DMS114 treated with DMSO at 0.1 percent for 48 hours (cell line): ENCODE results near the gene SDF2L1.
A peak's percentile ranks its signal among the peaks of the same experiment; 100 is the strongest.

Source experiments
- DNase-seq: peaks from one replicate; lab custom pipeline; 2025; ENCODE audit not compliant: unreplicated experiment; lab: John Stamatoyannopoulos, UW

SDF2L1 gene

GRCh38 chr22:21622011-21622918, 19.8 kb upstream of the SDF2L1 start:
- DNase-seq: no peak

DNA sequence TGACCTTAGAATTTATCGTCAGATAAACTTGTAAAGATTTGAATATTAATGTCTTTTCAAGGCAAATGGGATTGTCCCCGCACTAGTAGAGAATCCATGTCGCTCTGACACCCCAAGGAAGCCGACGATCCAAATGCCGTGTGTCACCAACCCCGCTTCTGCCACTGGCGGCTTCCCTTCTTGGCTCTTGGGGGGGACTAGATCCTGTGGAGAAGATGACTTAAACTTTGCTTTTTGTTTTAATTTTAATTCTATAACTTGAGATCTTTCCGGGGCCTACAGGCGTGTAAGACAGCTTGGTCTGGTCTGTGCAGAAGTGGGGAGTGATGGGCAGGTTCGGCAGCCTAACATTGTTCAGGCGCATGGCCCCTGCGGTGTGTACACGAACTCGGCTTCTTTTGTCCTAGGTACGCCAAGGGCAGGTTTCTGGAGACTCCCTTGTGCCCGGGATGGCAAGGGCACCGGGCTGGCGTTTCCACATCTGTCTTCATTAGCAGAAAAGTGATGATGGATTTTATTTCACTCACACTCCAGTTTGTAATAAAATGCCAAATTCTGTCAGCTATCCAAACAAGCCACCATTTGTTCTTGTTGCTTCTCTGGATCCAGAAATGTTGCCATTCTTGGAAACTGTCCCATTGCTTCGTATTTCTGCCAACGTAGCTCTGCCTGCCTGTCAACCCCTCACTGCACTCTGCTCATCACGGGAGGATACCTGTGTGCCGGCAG, 19.0 kb upstream of the SDF2L1 start:
- no peak for DNase-seq

DNA sequence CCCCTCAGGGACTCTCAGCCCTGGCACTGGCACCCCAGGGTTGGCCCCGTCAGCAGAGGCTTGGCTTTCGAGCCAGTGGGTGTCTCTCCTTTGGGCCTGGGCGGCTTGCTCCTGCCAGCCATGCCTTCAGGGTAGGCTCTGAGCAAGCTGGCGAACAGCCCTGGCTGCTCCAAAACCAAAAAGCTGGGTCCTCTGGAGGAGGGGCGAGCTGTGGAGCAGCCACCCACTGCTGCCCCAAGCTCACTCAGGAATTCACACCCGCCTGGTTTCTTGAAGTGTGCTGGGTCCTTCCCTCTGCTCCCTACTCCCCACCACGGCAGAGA, 18.5 kb upstream of the SDF2L1 start:
- DNase-seq: no peak

DNA sequence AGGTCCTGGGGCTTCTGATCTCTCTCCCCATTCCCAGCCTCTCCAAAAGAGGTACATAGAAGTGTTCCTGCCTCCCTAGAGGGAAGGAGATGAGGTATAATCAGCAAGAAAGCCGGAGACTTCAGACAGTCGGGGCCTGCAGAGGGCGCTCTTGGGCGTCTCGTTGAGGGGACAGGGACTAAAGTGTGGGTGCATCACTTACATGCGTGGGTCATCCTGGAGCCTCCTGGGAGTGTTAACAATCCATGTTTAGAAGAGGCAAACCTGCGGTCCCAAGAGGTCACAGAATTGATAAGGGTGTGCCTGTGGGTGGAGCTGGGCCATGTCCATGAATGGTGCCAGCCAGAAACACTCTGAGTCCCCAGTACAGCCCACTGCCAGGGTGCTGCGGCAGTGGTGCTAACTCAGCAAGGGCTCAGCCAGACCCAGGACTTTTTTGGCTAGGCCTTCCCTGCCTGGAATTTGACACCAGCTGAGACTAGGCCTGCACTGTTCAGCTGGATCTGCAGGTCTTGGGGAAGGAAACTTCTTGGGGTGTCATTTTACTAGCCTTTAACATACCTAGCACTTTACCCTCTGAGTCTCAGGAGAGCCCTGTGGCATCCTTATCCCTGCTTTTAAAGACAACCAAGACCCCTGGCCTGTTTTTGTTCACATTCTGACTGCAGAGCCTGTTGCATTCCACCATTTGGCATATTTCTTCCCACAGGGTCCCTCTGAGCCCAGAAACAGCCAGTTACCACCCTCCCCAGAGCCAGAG, 17.8 kb upstream of the SDF2L1 start:
- DNase-seq: no peak

GRCh38 chr22:21624880-21625791, 17.0 kb upstream of the SDF2L1 start:
- no peak for DNase-seq

- DNase-seq: no peak
These were observed 15.9 kb upstream of the SDF2L1 start for GRCh38 chr22:21626073-21626734.

DNA sequence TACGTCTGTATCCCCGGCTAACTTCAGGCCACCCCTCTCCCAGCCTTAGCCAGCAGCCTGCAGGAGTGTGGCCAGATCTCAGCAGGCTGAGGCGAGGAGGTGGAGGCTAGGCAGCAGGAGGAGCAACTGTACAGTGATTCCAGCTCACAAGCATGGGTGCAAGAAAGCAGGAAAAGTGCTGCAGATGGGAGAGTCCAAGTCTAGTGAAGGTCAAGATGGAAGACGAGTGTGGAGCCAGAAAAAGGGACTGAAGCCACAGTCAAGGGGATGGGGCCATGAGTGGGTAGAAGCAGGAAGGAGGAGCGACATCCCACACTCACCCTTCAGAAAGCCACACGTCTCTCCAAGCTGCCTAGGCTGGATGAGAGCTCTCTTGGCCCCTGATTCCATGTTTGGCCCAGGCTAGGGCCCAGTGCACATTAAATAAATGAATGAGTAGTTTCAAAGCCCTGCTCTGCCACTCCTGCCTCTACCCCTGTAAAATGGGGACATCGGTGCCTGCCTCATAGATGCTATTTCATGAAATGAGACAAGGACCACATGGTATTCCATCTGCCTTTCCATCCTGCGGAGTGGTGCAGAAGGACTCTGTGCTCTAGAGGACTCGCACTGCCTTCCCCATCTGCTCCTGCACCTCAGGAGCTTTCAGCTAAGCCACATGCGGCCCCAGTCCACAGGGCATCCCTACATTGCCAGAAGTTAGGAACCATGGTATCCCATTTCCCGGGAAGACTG, 15.2 kb upstream of the SDF2L1 start:
- DNase-seq: no peak

DNA sequence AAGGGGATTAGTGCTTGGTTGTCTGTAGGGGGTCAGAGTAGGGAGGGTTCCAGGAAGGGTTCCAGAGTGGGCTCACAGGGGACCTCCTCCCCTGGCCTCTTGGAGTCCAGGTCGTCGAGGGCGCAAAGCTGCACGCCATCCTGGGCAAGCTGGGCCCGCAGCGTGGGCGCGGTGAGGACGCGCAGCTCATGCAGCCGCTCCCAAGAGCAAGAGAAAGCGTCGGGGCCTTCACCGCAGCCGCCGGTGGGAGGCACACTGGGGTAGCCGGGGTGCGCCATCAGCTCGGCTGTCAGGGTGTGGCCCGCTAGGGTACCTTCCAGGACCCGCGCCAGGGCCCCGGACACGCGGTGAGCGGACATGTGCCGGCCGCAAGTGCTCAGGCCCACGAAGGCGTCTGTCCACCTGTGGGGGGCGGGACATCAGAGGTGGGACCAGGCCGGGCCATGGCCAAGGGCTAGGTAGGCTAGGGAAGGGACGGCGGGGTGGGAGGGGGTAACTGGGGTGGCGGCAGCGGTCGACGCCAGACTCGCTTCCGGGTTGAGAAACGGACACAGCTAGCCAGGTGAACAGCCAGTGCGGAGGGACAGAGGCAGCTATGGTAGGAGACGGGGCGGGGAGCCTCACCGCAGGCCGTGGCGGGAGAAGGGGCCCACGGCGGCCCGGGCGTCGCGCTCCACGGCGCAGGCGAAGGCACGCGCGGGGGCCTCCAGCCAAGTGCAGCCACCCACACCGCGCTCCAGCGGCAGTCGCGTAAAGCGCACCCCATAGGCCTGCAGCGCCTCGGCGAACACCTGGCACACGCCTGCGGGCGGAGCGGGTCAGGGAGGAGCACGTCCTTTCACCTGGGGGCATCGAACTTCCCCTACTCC, 13.5 kb upstream of the SDF2L1 start:
- DNase-seq: no peak

- peak; percentile 79 for DNase-seq
These were observed 12.6 kb upstream of the SDF2L1 start, which contains the start of gene YDJC for GRCh38 chr22:21629255-21630149. YDJC (minus strand) TSS chr22:21630022; CDS start chr22:21630014, 8 bp downstream.

- DNase-seq: no peak
These were observed 11.1 kb upstream of the SDF2L1 start for GRCh38 chr22:21631025-21631424.

DNA sequence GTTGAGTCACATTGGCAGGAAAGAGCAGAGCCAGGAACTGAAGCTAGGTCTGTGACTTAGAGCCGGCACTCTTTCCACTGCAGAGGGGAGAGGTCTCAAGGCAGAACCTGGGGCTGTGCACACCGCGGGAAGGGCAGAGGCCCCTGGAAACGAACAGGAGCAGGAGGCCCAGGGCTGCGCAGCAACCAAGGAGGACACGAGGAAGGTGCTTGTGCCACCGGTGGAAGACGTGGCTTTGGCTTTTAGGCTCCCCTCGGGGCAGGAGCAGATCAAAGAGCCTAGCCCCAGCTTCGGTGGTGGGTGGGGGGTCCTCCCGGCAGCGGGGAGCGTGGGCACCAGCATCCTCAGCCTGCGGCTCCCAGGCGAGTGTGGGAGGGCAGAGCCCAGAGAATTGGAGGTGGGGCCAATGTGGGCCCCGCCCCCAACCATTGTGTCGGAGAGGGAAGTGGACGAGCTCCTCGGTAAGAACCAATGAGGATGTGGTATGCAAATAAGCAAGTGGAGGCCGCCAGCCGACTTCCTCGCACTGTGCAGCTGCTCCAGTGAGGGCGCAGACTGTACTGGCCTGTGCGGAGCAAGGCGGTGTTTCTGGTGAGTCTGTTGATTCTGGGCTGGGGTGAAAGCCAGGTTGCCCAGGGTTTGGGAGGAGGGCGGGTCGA, 9.7 kb upstream of the SDF2L1 start, which contains the start of gene CCDC116:
TSS of gene CCDC116 (plus strand) at position 524 of the 659 bp plus-strand sequence. CDS start 422 bp downstream, outside the sequence.
- no peak for DNase-seq

DNA sequence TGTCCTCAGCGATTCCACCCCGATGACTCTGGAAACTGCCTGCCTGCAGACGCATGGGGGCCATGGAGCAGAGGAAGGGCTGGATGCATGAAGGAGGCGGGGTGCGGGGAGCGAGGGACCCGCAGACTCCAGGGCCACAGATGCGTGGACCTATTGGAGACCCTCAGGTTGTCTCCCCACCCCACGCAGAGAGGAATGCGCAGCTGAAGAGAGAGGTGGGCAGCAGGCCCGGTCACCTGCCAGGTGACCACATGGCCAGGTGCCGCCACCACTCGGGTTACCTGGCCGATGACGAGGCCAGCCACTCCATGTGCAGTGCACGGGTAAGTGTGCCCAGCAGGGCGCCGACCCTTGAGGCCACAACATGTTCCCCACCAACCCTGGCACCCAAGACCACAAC, 9.2 kb upstream of the SDF2L1 start:
- no peak for DNase-seq

GRCh38 chr22:21633481-21633880, 8.6 kb upstream of the SDF2L1 start:
- DNase-seq: no peak

DNA sequence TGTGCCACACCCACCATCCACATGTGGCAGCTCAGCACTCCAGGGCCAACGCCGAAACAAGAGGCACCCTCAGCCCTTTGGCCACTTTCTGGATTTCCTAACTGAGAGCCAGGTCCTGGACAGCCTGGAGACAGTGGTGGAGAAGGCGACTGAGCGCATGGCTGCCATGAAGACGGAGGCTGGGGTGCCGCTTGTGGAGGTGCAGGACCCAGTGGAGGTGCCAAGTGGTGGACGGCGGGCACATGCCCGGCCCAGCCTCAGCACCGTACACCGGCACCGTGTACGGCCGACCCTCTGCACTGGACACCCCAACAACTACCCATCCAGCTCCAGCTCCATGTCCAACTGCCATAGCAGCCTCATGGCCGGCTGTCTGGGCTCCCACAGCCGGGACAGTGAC, 8.0 kb upstream of the SDF2L1 start:
- no peak for DNase-seq

DNA sequence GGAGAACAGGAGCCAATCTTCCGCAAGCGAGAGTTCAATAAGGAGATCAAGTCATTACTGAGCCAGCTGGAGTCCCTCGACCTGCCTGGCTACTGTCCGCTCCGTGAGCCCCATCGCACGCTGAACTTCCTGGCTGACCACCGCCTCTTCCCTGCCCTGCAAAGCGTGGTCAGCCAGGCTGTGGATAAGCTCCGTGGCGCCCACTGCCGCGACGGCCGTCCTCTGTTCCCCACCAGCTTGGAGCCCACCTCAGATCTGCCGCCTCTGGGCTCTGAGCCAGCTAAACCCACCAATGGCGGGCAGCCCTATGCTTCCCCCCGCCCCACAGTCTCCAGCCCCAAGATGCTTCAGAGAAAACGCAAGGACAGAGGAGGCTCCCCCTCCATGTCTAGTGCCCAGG, 7.3 kb upstream of the SDF2L1 start:
- no peak for DNase-seq

GRCh38 chr22:21635771-21636510, 6.2 kb upstream of the SDF2L1 start:
- DNase-seq: no peak
